ENCODE measurements around the gene GP1BA.

The GP1BA gene

DNA sequence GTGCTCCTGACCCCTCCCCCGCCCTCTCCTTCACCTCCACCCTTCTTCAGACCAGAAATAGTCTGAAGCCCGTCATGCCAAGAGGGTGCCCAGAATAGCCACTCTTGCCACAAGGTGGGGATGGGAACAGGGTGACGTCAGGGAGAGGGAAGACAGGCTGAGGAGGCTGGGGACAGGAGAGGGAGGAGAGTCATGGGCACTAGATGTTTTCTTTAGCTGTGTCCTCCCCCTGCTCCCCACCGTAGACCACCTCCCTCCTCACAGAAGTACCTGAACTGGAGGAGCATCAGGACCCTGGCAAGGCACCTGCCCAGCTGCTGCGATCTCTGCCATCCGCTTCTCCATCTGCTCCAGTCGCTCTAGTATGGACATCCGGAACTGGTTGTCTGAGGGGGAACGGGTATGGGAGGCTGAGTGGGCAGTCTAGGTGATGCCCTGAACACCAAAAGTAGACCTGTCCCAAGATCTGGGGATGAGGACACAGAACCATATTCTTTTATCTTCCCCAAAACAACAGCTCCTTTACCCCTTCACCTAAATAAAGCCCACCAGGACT lies 42.1 kb downstream of the GP1BA start:
- no peak for DNase-seq (ENCODE audit: low read depth)

- no peak for DNase-seq (ENCODE audit: low read depth)
These were observed 46.6 kb downstream of the GP1BA start for GRCh38 chr17:4978726-4979125.

GRCh38 chr17:4980644-4981216 lies 48.7 kb downstream of the GP1BA start:
- no peak for DNase-seq (ENCODE audit: low read depth)

- no peak for DNase-seq (ENCODE audit: low read depth)
These were observed 50.2 kb downstream of the GP1BA start for GRCh38 chr17:4982305-4982704.

Measured in stromal cell of bone marrow (primary cell).